Activated CD4-positive, CD25-positive, alpha-beta regulatory T cell treated with anti-CD3 and anti-CD28 coated beads, Interleukin-2, amount 50 U/mL, for 16 hours (primary cell): ENCODE measurements around the gene WDFY4.

ENCODE experiments used
- DNase-seq: peaks from one replicate; pipeline ENCODE4 v3.0.0-alpha.2; 2020; ENCODE audit warnings: low read depth, low spot score

The WDFY4 gene

GRCh38 chr10:48792687-48793096 is 108.0 kb downstream of the WDFY4 start:
- no peak for DNase-seq

GRCh38 chr10:48794074-48794473 is 109.4 kb downstream of the WDFY4 start:
- no peak for DNase-seq

- no peak for DNase-seq
These were observed 112.1 kb downstream of the WDFY4 start for GRCh38 chr10:48796713-48797245.

GRCh38 chr10:48797830-48798229 is 113.2 kb downstream of the WDFY4 start:
- no peak for DNase-seq

- no peak for DNase-seq
These were observed 114.0 kb downstream of the WDFY4 start for GRCh38 chr10:48798481-48799254.

GRCh38 chr10:48799341-48800006 is 114.8 kb downstream of the WDFY4 start:
- DNase-seq: no peak

GRCh38 chr10:48800007-48800675 is 115.5 kb downstream of the WDFY4 start:
- no peak for DNase-seq

- no peak for DNase-seq
These were observed 116.3 kb downstream of the WDFY4 start for GRCh38 chr10:48801001-48801421.

GRCh38 chr10:48802611-48803071 is 118.0 kb downstream of the WDFY4 start:
- DNase-seq: no peak

GRCh38 chr10:48803801-48804584 is 119.3 kb downstream of the WDFY4 start:
- DNase-seq: no peak

- DNase-seq: no peak
These were observed 120.1 kb downstream of the WDFY4 start for GRCh38 chr10:48804740-48805182.

- no peak for DNase-seq
These were observed 120.7 kb downstream of the WDFY4 start for GRCh38 chr10:48805411-48805810.

- DNase-seq: no peak
These were observed 121.2 kb downstream of the WDFY4 start for GRCh38 chr10:48805848-48806247.

- DNase-seq: no peak
These were observed 121.7 kb downstream of the WDFY4 start for GRCh38 chr10:48806342-48806741.

- DNase-seq: no peak
These were observed 123.3 kb downstream of the WDFY4 start for GRCh38 chr10:48807791-48808470.

GRCh38 chr10:48809261-48809660 is 124.6 kb downstream of the WDFY4 start:
- no peak for DNase-seq

GRCh38 chr10:48811461-48811860 is 126.8 kb downstream of the WDFY4 start:
- no peak for DNase-seq

- DNase-seq: no peak
These were observed 127.2 kb downstream of the WDFY4 start for GRCh38 chr10:48811917-48812316.

GRCh38 chr10:48813291-48813690 is 128.6 kb downstream of the WDFY4 start:
- no peak for DNase-seq

GRCh38 chr10:48813825-48814224 is 129.2 kb downstream of the WDFY4 start:
- no peak for DNase-seq

GRCh38 chr10:48814933-48815332 is 130.3 kb downstream of the WDFY4 start:
- no peak for DNase-seq
